Neutrophil (primary cell): Measurements from ENCODE around the gene CBLIF.
"Not testable (repeated sequence)": the region's sequence is repeated elsewhere in the genome, so short reads cannot be mapped to it uniquely, and the experiment has no call there.

ENCODE experiments used
- H3K27ac ChIP-seq: fragments of 200-600 bp; sonication (generic); 2 replicates; pipeline ENCODE4 v1.5.1; 2016; ENCODE audit warnings: mild to moderate bottlenecking, moderate library complexity
- H3K27me3 ChIP-seq: fragments of 200-600 bp; sonication (generic); 2 replicates; pipeline ENCODE4 v1.6.0; 2016; ENCODE audit warnings: mild to moderate bottlenecking
- H3K36me3 ChIP-seq: fragments of 200-600 bp; sonication (generic); 2 replicates; pipeline ENCODE4 v1.5.1; 2017
- H3K4me1 ChIP-seq, 2 experiments: fragments of 200-600 bp in 1 of 2; sonication (generic) in 1 of 2; 1 replicate in 1 of 2; 2 replicates in 1 of 2; pipeline versions ENCODE4 v1.5.1 to v1.6.1; 2013 to 2016; ENCODE audit warnings: low read depth in 1 of 2, low read length in 1 of 2, mild to moderate bottlenecking in 1 of 2, moderate library complexity in 1 of 2; ENCODE audit not compliant: control insufficient read depth in 1 of 2, insufficient read depth in 1 of 2
- H3K4me3 ChIP-seq, 2 experiments: fragments of 200-600 bp in 1 of 2; sonication (generic) in 1 of 2; 1 replicate in 1 of 2; 2 replicates in 1 of 2; pipeline ENCODE4 v1.5.1; 2013 to 2016; ENCODE audit warnings: low read depth in 1 of 2, low read length in 1 of 2, mild to moderate bottlenecking in 1 of 2, moderate library complexity in 1 of 2
- H3K9me3 ChIP-seq: fragments of 200-600 bp; sonication (generic); 2 replicates; pipeline ENCODE4 v1.5.1; 2016
- CTCF ChIP-seq: fragments of 200-600 bp; sonication (generic); IDR thresholded peaks from 2 replicates; pipeline ENCODE4 v1.5.1; 2016; ENCODE audit warnings: antibody characterized with exemption

The CBLIF gene

GRCh38 chr11:59859673-59860072 lies 14.4 kb upstream of the CBLIF start:
- Histone ChIP-seq H3K9me3 (no peaks in the 10 kb centered on the region), H3K4me3 (no peak overlapping the region), H3K36me3 (peaks cover 16% of the 10 kb centered on the region), H3K27ac (peak overlapping the region; percentile 54), H3K4me1 (peaks cover 48 to 51% of the 10 kb centered on the region in 2 experiments), H3K27me3 (no peaks in the 10 kb centered on the region)
- TF ChIP-seq CTCF = no peak

DNA sequence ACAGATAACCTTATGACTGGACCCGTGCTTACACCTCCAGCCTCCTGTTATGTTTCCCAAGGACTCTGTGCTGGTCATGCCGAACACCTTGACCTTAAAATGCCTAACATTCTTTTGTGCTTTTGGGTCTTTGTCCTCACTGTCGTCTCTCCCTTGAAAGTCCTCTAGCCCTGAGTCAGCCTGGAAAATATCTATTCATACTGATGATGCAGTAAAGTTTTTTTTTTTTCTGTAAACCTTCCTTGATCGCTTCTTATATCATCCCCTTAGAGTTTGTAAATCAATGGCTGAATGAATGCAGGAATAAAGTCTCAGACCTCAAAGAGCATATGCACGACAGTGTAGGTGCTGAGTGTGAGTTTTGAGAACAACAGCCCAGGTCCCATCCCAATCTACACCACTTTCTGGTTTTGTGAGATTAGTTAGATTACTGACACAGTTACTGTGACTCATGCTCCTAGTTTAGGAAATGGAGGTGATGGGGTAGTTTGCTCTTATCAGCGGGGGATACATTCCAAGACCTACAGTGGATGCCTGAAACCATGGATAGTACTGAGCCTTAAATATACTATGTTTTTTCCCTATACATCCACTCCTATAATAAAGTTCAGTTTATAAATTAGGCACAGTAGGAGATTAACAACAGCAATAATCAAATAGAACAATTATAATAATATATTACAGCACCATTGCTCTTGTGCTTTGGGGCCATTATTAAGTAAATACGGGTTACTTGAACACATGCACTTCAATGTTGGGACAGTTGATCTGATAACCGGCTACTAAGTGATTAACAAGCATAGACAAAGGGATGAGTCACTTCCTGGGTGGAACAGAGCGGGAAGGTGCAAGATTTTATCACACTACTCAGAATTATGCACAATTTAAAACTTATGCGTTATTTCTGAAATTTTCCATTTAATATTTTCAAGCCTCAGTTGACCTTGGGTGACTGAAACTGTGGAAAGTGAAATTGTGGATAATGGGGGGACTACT lies 12.4 kb upstream of the CBLIF start:
- Histone ChIP-seq H3K9me3 (no peaks in the 10 kb centered on the region), H3K36me3 (peaks cover 29% of the 10 kb centered on the region), H3K27me3 (no peaks in the 10 kb centered on the region), H3K4me1 (peaks cover 31 to 39% of the 10 kb centered on the region in 2 experiments), H3K27ac (peak overlapping the region; percentile 29), H3K4me3 (no peak overlapping the region)
- TF ChIP-seq CTCF = no peak

DNA sequence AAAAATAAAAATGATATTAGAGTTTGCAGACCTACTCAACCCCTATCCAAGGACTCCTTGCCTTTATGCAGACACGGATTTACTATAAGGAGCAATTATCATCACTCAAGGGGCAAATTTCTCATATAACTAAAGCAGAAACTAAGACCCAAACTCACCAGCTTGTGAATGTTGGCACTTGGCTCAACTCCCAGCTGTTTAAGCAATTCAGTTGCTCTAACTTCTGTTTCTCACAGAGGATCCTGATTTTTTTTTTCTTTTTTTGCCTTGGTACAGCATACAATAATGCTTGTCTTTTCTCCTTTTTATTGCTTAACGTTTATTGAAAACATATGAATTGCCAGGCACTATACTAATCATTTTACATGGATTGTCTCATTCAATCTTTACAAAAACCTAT lies 9.6 kb upstream of the CBLIF start:
- H3K9me3 ChIP-seq = no peaks in the 10 kb centered on the region
- H3K4me3 ChIP-seq = no peak overlapping the region
- peaks cover 39 to 42% of the 10 kb centered on the region in 2 experiments for H3K4me1 ChIP-seq
- H3K27me3 ChIP-seq = no peaks in the 10 kb centered on the region
- no peak for TF ChIP-seq CTCF
- H3K36me3 ChIP-seq = peaks cover 38% of the 10 kb centered on the region
- peak overlapping the region; percentile 44 for H3K27ac ChIP-seq

DNA sequence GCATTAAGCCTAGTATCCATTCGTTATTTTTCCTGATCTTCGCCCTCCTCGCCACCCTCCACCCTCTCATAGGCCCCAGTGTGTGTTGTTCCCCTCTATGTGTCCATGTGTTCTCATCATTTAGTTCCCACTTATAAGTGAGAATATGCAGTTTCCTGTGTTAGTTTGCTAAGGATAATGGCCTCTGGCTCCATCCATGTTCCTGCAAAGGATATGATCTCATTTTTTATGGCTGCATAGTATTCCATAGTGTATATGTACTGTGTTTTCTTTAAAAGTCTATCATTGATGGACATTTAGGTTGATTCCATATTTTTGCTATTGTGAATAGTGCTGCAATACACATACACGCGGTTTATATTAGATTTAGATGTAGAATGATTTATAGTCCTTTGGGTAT lies 6.1 kb upstream of the CBLIF start:
- not testable (repeated sequence) for H3K9me3 ChIP-seq

DNA sequence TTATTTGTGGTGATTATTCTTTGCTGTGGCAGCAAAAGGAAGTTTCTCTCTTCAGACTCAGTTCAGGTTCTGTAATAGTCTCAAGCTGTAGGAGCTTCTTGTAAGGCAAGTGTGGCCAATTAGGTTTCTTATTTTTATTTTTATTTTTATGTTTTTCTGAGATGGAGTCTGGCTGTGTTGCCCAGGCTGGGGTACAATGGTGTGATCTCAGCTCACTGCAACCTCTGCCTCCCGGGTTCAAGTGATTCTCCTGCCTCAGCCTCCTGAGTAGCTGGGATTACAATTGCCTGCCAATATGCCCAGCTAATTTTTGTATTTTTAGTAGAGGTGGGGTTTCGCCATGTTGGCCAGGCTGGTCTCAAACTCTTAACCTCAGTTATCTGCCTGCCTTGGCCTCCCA lies 4.3 kb upstream of the CBLIF start:
- peaks cover 48% of the 10 kb centered on the region in 2 experiments for H3K4me1 ChIP-seq
- H3K9me3 ChIP-seq, H3K4me3 ChIP-seq, H3K27me3 ChIP-seq: not testable (repeated sequence)
- H3K36me3 ChIP-seq = peaks cover 21% of the 10 kb centered on the region
- H3K27ac ChIP-seq = peak overlapping the region; percentile 69

More for the DNA sequence above, 6.1 kb upstream of the CBLIF start:
- Histone ChIP-seq H3K27ac (peak overlapping the region; percentile 69), H3K36me3 (peaks cover 33% of the 10 kb centered on the region), H3K4me1 (peaks cover 59 to 60% of the 10 kb centered on the region in 2 experiments)
- H3K4me3 ChIP-seq, H3K27me3 ChIP-seq: not testable (repeated sequence)

DNA sequence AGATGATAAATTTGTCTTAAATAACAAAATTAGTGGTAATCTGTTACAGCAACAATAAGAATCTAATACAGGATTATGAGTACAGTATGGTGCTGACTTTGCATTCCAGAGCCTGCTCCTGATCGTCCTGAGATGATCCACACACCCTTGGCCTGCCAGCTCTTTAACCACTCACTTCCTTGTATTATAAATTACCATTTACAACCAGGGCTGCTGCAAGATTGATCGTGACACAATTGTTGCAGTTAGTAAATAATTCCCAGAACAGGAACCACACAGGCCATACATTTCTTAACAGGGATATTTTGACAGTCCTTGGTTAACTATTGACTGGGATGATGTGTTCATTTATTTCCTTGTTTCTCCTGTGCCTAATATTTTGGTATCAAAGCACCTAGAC lies 3.8 kb upstream of the CBLIF start:
- TF ChIP-seq CTCF = no peak
- H3K4me1 ChIP-seq = peaks cover 45 to 46% of the 10 kb centered on the region in 2 experiments
- no peaks in the 10 kb centered on the region for H3K9me3 ChIP-seq
- peaks cover 21% of the 10 kb centered on the region for H3K36me3 ChIP-seq
- H3K27ac ChIP-seq = peak overlapping the region; percentile 69
- no peak overlapping the region for H3K4me3 ChIP-seq
- no peaks in the 10 kb centered on the region for H3K27me3 ChIP-seq

GRCh38 chr11:59848439-59848838 lies 3.1 kb upstream of the CBLIF start:
- H3K9me3 ChIP-seq, H3K27me3 ChIP-seq: not testable (repeated sequence)
- peak overlapping the region; percentile 69 for H3K27ac ChIP-seq

More at GRCh38 chr11:59848439-59848838, 3.1 kb upstream of the CBLIF start:
- peaks cover 15% of the 10 kb centered on the region for H3K36me3 ChIP-seq
- H3K4me3 ChIP-seq = not testable (repeated sequence)
- peaks cover 45 to 46% of the 10 kb centered on the region in 2 experiments for H3K4me1 ChIP-seq
